GM19239 (cell line): ENCODE data around the gene EXOC6.

Experiments used
- DNase-seq: peaks from one replicate; pipeline ENCODE4 v3.0.0; 2011; ENCODE audit warnings: low spot score; ENCODE audit not compliant: insufficient read length
- FAIRE-seq: peaks from 2 replicates; lab custom pipeline; 2011; peaks lifted over from hg19 to GRCh38; lab: Jason Lieb, UNC

The EXOC6 gene

GRCh38 chr10:92997620-92998019 is 149.3 kb downstream of the EXOC6 start:
- DNase-seq (no peak), FAIRE-seq (no peak)

- FAIRE-seq (no peak), DNase-seq (no peak)
Measured at GRCh38 chr10:92999191-92999590, 150.9 kb downstream of the EXOC6 start.

- peak; percentile 85 for FAIRE-seq
Measured at GRCh38 chr10:93006435-93007039, 158.2 kb downstream of the EXOC6 start.

GRCh38 chr10:93015722-93016121 is 167.4 kb downstream of the EXOC6 start:
- no peak for FAIRE-seq
- DNase-seq, result no peak

More at GRCh38 chr10:93006435-93007039, 158.2 kb downstream of the EXOC6 start:
- DNase-seq, result no peak

- DNase-seq (no peak), FAIRE-seq (peak; percentile 23)
Measured at GRCh38 chr10:93023013-93023650, 174.8 kb downstream of the EXOC6 start.

- no peak for FAIRE-seq
- DNase-seq, result no peak
Measured at GRCh38 chr10:93026072-93026471, 177.8 kb downstream of the EXOC6 start.

- FAIRE-seq, result no peak
- no peak for DNase-seq
Measured at GRCh38 chr10:93027508-93027907, 179.2 kb downstream of the EXOC6 start.

- FAIRE-seq (no peak), DNase-seq (no peak)
Measured at GRCh38 chr10:93028883-93029282, 180.6 kb downstream of the EXOC6 start.

GRCh38 chr10:93030409-93030808 is 182.1 kb downstream of the EXOC6 start:
- DNase-seq (no peak), FAIRE-seq (no peak)

GRCh38 chr10:93032105-93032808 is 183.9 kb downstream of the EXOC6 start:
- no peak for DNase-seq
- no peak for FAIRE-seq

GRCh38 chr10:93032809-93033137 is 184.5 kb downstream of the EXOC6 start:
- DNase-seq (no peak), FAIRE-seq (no peak)

GRCh38 chr10:93034426-93034825 is 186.1 kb downstream of the EXOC6 start:
- FAIRE-seq (no peak), DNase-seq (no peak)

GRCh38 chr10:93039110-93039509 is 190.8 kb downstream of the EXOC6 start:
- no peak for DNase-seq
- FAIRE-seq, result no peak

- DNase-seq (peak; percentile 9), FAIRE-seq (no peak)
Measured at GRCh38 chr10:93039721-93040120, 191.4 kb downstream of the EXOC6 start.

GRCh38 chr10:93054486-93054885 is 206.2 kb downstream of the EXOC6 start:
- DNase-seq (no peak), FAIRE-seq (no peak)

GRCh38 chr10:93058139-93058538 is 209.8 kb downstream of the EXOC6 start:
- no peak for FAIRE-seq

GRCh38 chr10:93059975-93060886 is 211.9 kb downstream of the EXOC6 start, which contains the start of gene CYP26C1:
Gene CYP26C1, plus strand, starts transcription at chr10:93060798. Its CDS starts 466 bp downstream, at chr10:93061264.
- FAIRE-seq (no peak), DNase-seq (no peak)

More at GRCh38 chr10:93058139-93058538, 209.8 kb downstream of the EXOC6 start:
- DNase-seq, result no peak

- DNase-seq (no peak), FAIRE-seq (no peak)
Measured at GRCh38 chr10:93060887-93061593, 212.7 kb downstream of the EXOC6 start.

GRCh38 chr10:93061594-93062513 is 213.5 kb downstream of the EXOC6 start:
- DNase-seq (no peak), FAIRE-seq (no peak)
